Endothelial cell of umbilical vein (primary cell): ENCODE results near the gene HECTD1. TPM values are rescaled to one million over a fixed set of nuclear protein-coding genes. Genes with fewer than 3 reads are reported as not detected.

Experiments used
- BruUV-seq: library from RNA; stranded (reverse); fragments of 400-500 nt; replicated peaks from 2 replicates; lab custom pipeline; 2021; lab: Mats Ljungman, UMichigan
- CTCF ChIA-PET: fragments of 300-600, 350-600 bp; sonication (Branson Sonifier 250); formaldehyde crosslinking; loops from one replicate; lab custom pipeline; 2021; ENCODE audit warnings: antibody characterized with exemption, inconsistent platforms; lab: Charles Lee
- POLR2A ChIA-PET: fragments of 300-600, 350-600 bp; sonication (Branson Sonifier 250); formaldehyde crosslinking; loops from one replicate; lab custom pipeline; 2021; ENCODE audit warnings: antibody characterized with exemption, inconsistent platforms; lab: Charles Lee
- DNase-seq: peaks from one replicate; pipeline ENCODE4 v3.0.0-alpha.2; 2011; ENCODE audit warnings: low read depth, low spot score
- FAIRE-seq: peaks from 2 replicates; lab custom pipeline; 2011; peaks lifted over from hg19 to GRCh38; lab: Jason Lieb, UNC
- H2AFZ ChIP-seq: 2 replicates; pipeline ENCODE4 v1.6.0; 2012; ENCODE audit warnings: low read depth, low read length, control low read depth, inconsistent platforms
- H3K27ac ChIP-seq: 2 replicates; pipeline ENCODE4 v1.5.1; 2011; ENCODE audit warnings: low read depth, mild to moderate bottlenecking, control low read depth, low read length, moderate library complexity; ENCODE audit not compliant: insufficient read depth
- H3K27me3 ChIP-seq, 2 experiments: 2 replicates each; pipeline versions ENCODE4 v1.6.0 to v1.6.1; 2011; ENCODE audit warnings: low read length in 2 of 2, mixed read lengths in 1 of 2; ENCODE audit not compliant: control insufficient read depth in 2 of 2, insufficient read depth in 2 of 2
- H3K36me3 ChIP-seq, 2 experiments: 2 replicates in 1 of 2; 3 replicates in 1 of 2; pipeline ENCODE4 v1.5.1; 2011; ENCODE audit warnings: low read length in 2 of 2, mild to moderate bottlenecking in 1 of 2, moderate library complexity in 1 of 2; ENCODE audit not compliant: control insufficient read depth in 2 of 2, insufficient read depth in 2 of 2; ENCODE audit errors: extremely low read depth in 1 of 2
- H3K4me1 ChIP-seq: 3 replicates; pipeline ENCODE4 v1.5.1; 2011; ENCODE audit warnings: mild to moderate bottlenecking, low read length; ENCODE audit not compliant: control insufficient read depth, insufficient read depth; ENCODE audit errors: extremely low read depth
- H3K4me2 ChIP-seq: 2 replicates; pipeline ENCODE4 v1.6.1; 2011; ENCODE audit warnings: low read length, control low read depth, mixed read lengths; ENCODE audit not compliant: insufficient read depth
- H3K4me3 ChIP-seq, 3 experiments: fragments of 200-600 bp in 1 of 3; sonication (generic), shearing (Covaris generic) in 1 of 3; replicated peaks in 1 of 3; 2 replicates each; pipeline ENCODE4 v1.5.1; 2011 to 2016; ENCODE audit warnings: control low read depth in 3 of 3, low read length in 3 of 3, mild to moderate bottlenecking in 2 of 3, inconsistent platforms in 1 of 3, low read depth in 1 of 3, moderate library complexity in 1 of 3; ENCODE audit not compliant: insufficient read depth in 1 of 3
- H3K79me2 ChIP-seq: 2 replicates; pipeline ENCODE4 v1.6.0; 2012; ENCODE audit warnings: low read length, inconsistent platforms; ENCODE audit not compliant: control insufficient read depth, insufficient read depth
- H3K9ac ChIP-seq: replicated peaks from 2 replicates; pipeline ENCODE3; 2011; ENCODE audit warnings: low read length, control low read depth; ENCODE audit not compliant: insufficient read depth; ENCODE audit errors: extremely low read depth
- H3K9me1 ChIP-seq: replicated peaks from 3 replicates; pipeline ENCODE4 v1.6.0; 2011; ENCODE audit warnings: mild to moderate bottlenecking, low read length; ENCODE audit not compliant: control insufficient read depth, insufficient read depth; ENCODE audit errors: extremely low read depth
- H3K9me3 ChIP-seq: replicated peaks from 2 replicates; pipeline ENCODE4 v1.5.1; 2012; ENCODE audit warnings: low read length, inconsistent platforms; ENCODE audit not compliant: control insufficient read depth, insufficient read depth
- H4K20me1 ChIP-seq: replicated peaks from 2 replicates; pipeline ENCODE3; 2011; ENCODE audit warnings: mild to moderate bottlenecking, low read length; ENCODE audit not compliant: control insufficient read depth, insufficient read depth; ENCODE audit errors: extremely low read depth
- CTCF ChIP-seq, 2 donors: IDR thresholded peaks; 1 replicate in 1 of 2; 2 replicates in 1 of 2; pipeline ENCODE4 v1.5.1; 2011; ENCODE audit warnings: low read length in 2 of 2, mild to moderate bottlenecking in 2 of 2, moderate library complexity in 2 of 2, control low read depth in 1 of 2, inconsistent platforms in 1 of 2, low read depth in 1 of 2; ENCODE audit not compliant: insufficient read depth in 1 of 2; ENCODE audit errors: extremely low read depth in 1 of 2
- EZH2 ChIP-seq: IDR thresholded peaks from 2 replicates; pipeline ENCODE4 v1.6.1; 2012; ENCODE audit warnings: borderline replicate concordance, low read depth, mild to moderate bottlenecking, moderate library complexity, low read length, inconsistent platforms; ENCODE audit not compliant: severe bottlenecking
- FOS ChIP-seq: IDR thresholded peaks from 2 replicates; pipeline ENCODE4 v1.6.1; 2011; ENCODE audit warnings: mild to moderate bottlenecking, low read length, moderate library complexity, borderline replicate concordance; ENCODE audit not compliant: insufficient read depth
- GATA2 ChIP-seq: IDR thresholded peaks from 2 replicates; pipeline ENCODE4 v1.7.0; 2011; ENCODE audit warnings: low read depth, mild to moderate bottlenecking, moderate library complexity, mixed read lengths, low read length; ENCODE audit not compliant: insufficient read length, insufficient read depth
- JUN ChIP-seq: IDR thresholded peaks from 2 replicates; pipeline ENCODE4 v1.6.1; 2011; ENCODE audit warnings: borderline replicate concordance, low read depth; ENCODE audit not compliant: insufficient read length, insufficient read depth
- MAX ChIP-seq: IDR thresholded peaks from 2 replicates; pipeline ENCODE4 v1.6.1; 2011; ENCODE audit not compliant: insufficient read depth, insufficient read length
- MYC ChIP-seq: IDR thresholded peaks from one replicate; pipeline ENCODE4 v1.6.1; 2011; ENCODE audit warnings: mild to moderate bottlenecking, low read depth, low read length
- POLR2A ChIP-seq: IDR thresholded peaks from 2 replicates; pipeline ENCODE4 v1.6.1; 2012; ENCODE audit warnings: low read depth, mild to moderate bottlenecking, control low read depth, low read length
- POLR2AphosphoS5 ChIP-seq: IDR thresholded peaks from 2 replicates; pipeline ENCODE4 v1.6.1; 2012; ENCODE audit warnings: low read depth, mild to moderate bottlenecking, control low read depth, low read length, moderate library complexity; ENCODE audit not compliant: insufficient read depth
- dilution Hi-C: fragments of 300-500 bp; cut with MboI; formaldehyde crosslinking; loops from one replicate; pipeline ENCODE4 v1.15.0; 2019; ENCODE audit warnings: low sequenced_read_pairs; ENCODE audit not compliant: extremely low pct_ligation_motif_present
- intact Hi-C: fragments of 100-400 bp; cut with micrococcal nuclease; formaldehyde crosslinking; loops from one replicate; pipeline ENCODE4 v1.10.0; 2022
- polyA plus RNA-seq, 4 experiments: library from polyadenylated mRNA; depleted of rRNA in 3 of 4; stranded (reverse) in 3 of 4; unstranded in 1 of 4; fragments of >200 nt; gene quantifications; 2 replicates each; pipeline versions ENCODE4 v1.2.1 to v1.2.3, GENCODE V29; 2011 to 2012; ENCODE audit warnings: missing spikeins in 1 of 4
- total RNA-seq: library from RNA; stranded (reverse); gene quantifications from 2 replicates; pipeline ENCODE4 v1.2.3, GENCODE V29; 2021

Gene HECTD1
- total and polyA plus RNA-seq, 2 donors (not counting 3 experiments of a cell fraction or from before 2014, with no cell fraction given): 67.9 to 181 TPM

- POLR2A ChIA-PET: no interaction called here
- Histone ChIP-seq H3K36me3 (peaks cover 6% of the 10 kb centered on the region in 2 experiments), H3K9ac (no peak overlapping the region), H3K4me3 (no peak overlapping the region), H3K79me2 (peaks cover 5% of the 10 kb centered on the region), H3K4me2 (no peak overlapping the region), H3K27ac (no peak overlapping the region), H4K20me1 (no peaks in the 10 kb centered on the region), H2AFZ (no peak overlapping the region), H3K9me3 (no peaks in the 10 kb centered on the region), H3K4me1 (peaks cover 7% of the 10 kb centered on the region), H3K27me3 (no peaks in the 10 kb centered on the region), H3K9me1 (no peaks in the 10 kb centered on the region)
- FAIRE-seq: no peak
- dilution Hi-C loops: no loop called here
- intact Hi-C loops: no loop called here
- no TSS peak for BruUV-seq
- CTCF ChIA-PET: interaction anchor here (1.0 kb wide), 1 partner anchor 81 kb away, joined by 3 read pairs; no protein-coding TSS in a partner anchor
- DNase-seq: no peak
- no peak for TF ChIP-seq GATA2
- no peak for TF ChIP-seq EZH2
- TF ChIP-seq JUN: no peak
- no peak for TF ChIP-seq MYC
- no peak for TF ChIP-seq POLR2AphosphoS5
- no peak for TF ChIP-seq FOS
- TF ChIP-seq POLR2A: no peak
- TF ChIP-seq MAX: no peak
- no peak for TF ChIP-seq CTCF (IDR thresholded peaks at IDR 0.05; ENCODE audit: extremely low read depth in 1 of 2, insufficient read depth in 1 of 2, low read depth in 1 of 2, low read length in 2 of 2)
Observed at GRCh38 chr14:31164115-31164514, 43.5 kb downstream of the HECTD1 start.
